RWPE2 (cell line): ENCODE measurements around the gene F2RL1.
A peak's percentile ranks its signal among the peaks of the same experiment; 100 is the strongest.

Source experiments
- ATAC-seq: fragments of 200-7000 bp; cut with Tn5 transposase; 3 replicates; pipeline ENCODE4 v1.9.1; 2021; ENCODE audit warnings: low read depth
- DNase-seq: peaks from one replicate; pipeline ENCODE4 v3.0.0-alpha.2; 2020; ENCODE audit warnings: low spot score
- H3K27ac ChIP-seq: fragments of 450-650 bp; 2 replicates; pipeline ENCODE4 v1.5.1; 2017; ENCODE audit warnings: mild to moderate bottlenecking; ENCODE audit not compliant: poor library complexity, severe bottlenecking
- H3K27me3 ChIP-seq: fragments of 250-450 bp; sonication (Bioruptor Pico); 2 replicates; pipeline ENCODE4 v1.5.1; 2021; ENCODE audit warnings: mild to moderate bottlenecking, moderate library complexity; ENCODE audit not compliant: insufficient read depth, poor library complexity, severe bottlenecking
- H3K36me3 ChIP-seq: fragments of 250-450 bp; sonication (Bioruptor Pico); 2 replicates; pipeline ENCODE4 v1.5.1; 2020; ENCODE audit warnings: low read depth, mild to moderate bottlenecking, moderate library complexity
- H3K4me1 ChIP-seq: fragments of 250-450 bp; sonication (Bioruptor Pico); 2 replicates; pipeline ENCODE4 v1.5.1; 2021; ENCODE audit warnings: mild to moderate bottlenecking, moderate library complexity; ENCODE audit not compliant: insufficient read depth, poor library complexity, severe bottlenecking
- H3K4me3 ChIP-seq: fragments of 250-450 bp; sonication (Bioruptor Pico); 2 replicates; pipeline ENCODE4 v1.5.1; 2021; ENCODE audit warnings: mild to moderate bottlenecking, moderate library complexity; ENCODE audit not compliant: severe bottlenecking
- H3K9me3 ChIP-seq: fragments of 250-450 bp; sonication (Bioruptor Pico); 2 replicates; pipeline ENCODE4 v1.5.1; 2021; ENCODE audit warnings: mild to moderate bottlenecking, moderate library complexity; ENCODE audit not compliant: severe bottlenecking
- CTCF ChIP-seq: fragments of 450-650 bp; IDR thresholded peaks from one replicate; pipeline ENCODE4 v1.5.1; 2017; ENCODE audit warnings: mild to moderate bottlenecking, moderate library complexity; ENCODE audit not compliant: poor library complexity, severe bottlenecking

F2RL1 gene

DNA sequence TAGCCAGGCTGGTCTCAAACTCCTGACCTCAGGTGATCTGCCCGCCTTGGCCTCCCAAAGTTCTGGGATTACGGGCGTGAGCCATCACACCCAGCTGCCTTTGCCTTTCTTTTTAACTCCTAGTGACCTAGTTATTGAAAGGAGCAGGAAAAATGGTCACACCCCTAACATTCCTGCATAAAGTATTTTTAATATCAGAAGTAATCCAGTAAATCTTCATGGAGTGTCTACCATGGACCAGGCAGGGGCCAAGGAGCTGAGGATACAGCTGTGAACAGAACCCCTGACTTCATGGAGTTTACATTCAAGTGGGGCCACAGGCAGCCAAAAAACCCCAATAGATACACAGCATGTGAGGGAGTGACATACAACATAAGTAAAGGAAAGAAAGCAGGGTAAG, 18.3 kb upstream of the F2RL1 start:
- Histone ChIP-seq H3K4me1 (peaks cover 19% of the 10 kb centered on the region), H3K27ac (peak overlapping the region; percentile 93), H3K36me3 (no peaks in the 10 kb centered on the region), H3K9me3 (no peaks in the 10 kb centered on the region), H3K4me3 (no peak overlapping the region), H3K27me3 (no peaks in the 10 kb centered on the region)
- DNase-seq: no peak
- no peak for ATAC-seq
- TF ChIP-seq CTCF: no peak

- Histone ChIP-seq H3K27me3 (no peaks in the 10 kb centered on the region), H3K4me1 (peaks cover 24% of the 10 kb centered on the region), H3K4me3 (no peak overlapping the region), H3K27ac (peak overlapping the region; percentile 93), H3K36me3 (no peaks in the 10 kb centered on the region), H3K9me3 (no peaks in the 10 kb centered on the region)
- DNase-seq (peak; percentile 78), ATAC-seq (peak; percentile 73)
- no peak for TF ChIP-seq CTCF
Observed at GRCh38 chr5:76801159-76801802, 17.5 kb upstream of the F2RL1 start.

GRCh38 chr5:76801803-76802195, 17.0 kb upstream of the F2RL1 start:
- Histone ChIP-seq H3K4me3 (no peak overlapping the region), H3K4me1 (peaks cover 28% of the 10 kb centered on the region), H3K36me3 (no peaks in the 10 kb centered on the region), H3K27me3 (no peaks in the 10 kb centered on the region), H3K9me3 (no peaks in the 10 kb centered on the region), H3K27ac (peak overlapping the region; percentile 93)
- DNase-seq (no peak), ATAC-seq (peak; percentile 12; the same call in 2 of the 3 replicates)
- TF ChIP-seq CTCF: no peak

- Histone ChIP-seq H3K4me1 (peaks cover 38% of the 10 kb centered on the region), H3K36me3 (no peaks in the 10 kb centered on the region), H3K9me3 (no peaks in the 10 kb centered on the region), H3K4me3 (no peak overlapping the region), H3K27ac (no peak overlapping the region), H3K27me3 (no peaks in the 10 kb centered on the region)
- ATAC-seq (no peak), DNase-seq (no peak)
- no peak for TF ChIP-seq CTCF
Observed at GRCh38 chr5:76804266-76804665, 14.6 kb upstream of the F2RL1 start.

DNA sequence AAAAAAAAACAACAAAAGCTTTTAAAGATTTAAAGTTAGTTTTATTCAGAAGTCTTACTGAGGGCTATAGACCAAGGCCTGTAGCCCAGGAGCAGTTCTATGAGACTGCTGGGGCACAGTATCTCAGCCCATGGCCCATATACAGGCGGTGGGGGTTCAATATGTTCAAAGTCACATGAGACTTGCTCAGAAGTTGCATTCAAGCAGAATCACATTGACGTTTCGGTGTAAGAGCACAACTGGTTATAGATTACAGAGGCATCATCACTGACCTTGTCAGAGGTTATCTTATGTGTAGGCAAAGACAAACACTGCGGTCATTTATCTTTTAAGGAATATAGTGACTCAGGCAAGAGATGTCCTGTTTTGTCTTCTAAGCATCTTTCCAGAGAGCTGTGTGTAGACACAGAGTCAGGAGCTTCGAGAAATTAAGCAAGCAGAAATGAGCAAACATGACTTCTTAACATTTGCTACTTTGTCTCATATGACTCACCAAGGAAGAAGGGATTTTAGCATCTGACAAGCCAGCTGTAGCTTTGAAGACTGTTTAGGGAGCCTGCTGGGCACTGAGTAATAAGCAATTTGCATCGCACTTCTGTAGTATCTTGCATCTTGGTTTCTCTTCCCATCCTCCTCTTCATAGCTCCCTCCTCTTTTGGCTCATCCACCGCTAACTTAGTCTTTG, 12.9 kb upstream of the F2RL1 start:
- Histone ChIP-seq H3K27ac (peak overlapping the region; percentile 66), H3K9me3 (no peaks in the 10 kb centered on the region), H3K27me3 (no peaks in the 10 kb centered on the region), H3K4me1 (peaks cover 35% of the 10 kb centered on the region), H3K36me3 (no peaks in the 10 kb centered on the region), H3K4me3 (no peak overlapping the region)
- DNase-seq: no peak
- ATAC-seq: peak; percentile 77
- TF ChIP-seq CTCF: no peak
